ENCODE measurements around the gene RPL32. TPM values are rescaled to one million over a fixed set of nuclear protein-coding genes. Genes with fewer than 3 reads are reported as not detected.

The RPL32 gene
- polyA plus RNA-seq, 1 of the 3 experiments (the other 2 are of a cell fraction): 2,311 TPM

GRCh38 chr3:12828751-12829150, 12.6 kb downstream of the RPL32 start:
- H2AFZ ChIP-seq (ENCODE audit: low read depth): no peak overlapping the region
- no peak for DNase-seq
- 94% methylated on average over 4 of the region's 4 CpGs for WGBS (ENCODE audit: low lambda C conversion rate)
- no peaks in the 10 kb centered on the region for H3K9me2 ChIP-seq
- H3K36me3 ChIP-seq (replicated peaks in 1 of 2; ENCODE audit: control insufficient read depth in 1 of 2, insufficient read depth in 2 of 2, low read length in 1 of 2): peaks cover 14 to 33% of the 10 kb centered on the region in 2 experiments
- 0 out of 2 replicates have a peak, but pooled peaks cover 2% of the 10 kb centered on the region for H4K20me1 ChIP-seq (ENCODE audit: insufficient read depth)
- no peaks in the 10 kb centered on the region for H3K9me3 ChIP-seq
- H3K27me3 ChIP-seq (ENCODE audit: insufficient read depth): no peaks in the 10 kb centered on the region
- H3K9ac ChIP-seq: no peak overlapping the region
- H3F3A ChIP-seq (replicated peaks; ENCODE audit: insufficient read depth): peaks cover 24% of the 10 kb centered on the region
- H3K4me1 ChIP-seq (ENCODE audit: control insufficient read depth in 1 of 2, insufficient read depth in 2 of 2, low read depth in 1 of 2, low read length in 1 of 2): no peaks in the 10 kb centered on the region
- no peaks in the 10 kb centered on the region for H3K79me2 ChIP-seq (ENCODE audit: insufficient read depth)
- TF ChIP-seq JUND (IDR thresholded peaks at IDR 0.05): no peak
- no peak for TF ChIP-seq REST (IDR thresholded peaks at IDR 0.05; ENCODE audit: low read depth, low read length)
- no peak overlapping the region for H3K4me2 ChIP-seq
- CTCF ChIA-PET: no interaction called here
- POLR2A ChIA-PET: no interaction called here
- no peak overlapping the region for H3K27ac ChIP-seq (ENCODE audit: low read depth in 2 of 2, low read length in 1 of 2)
- H3K4me3 ChIP-seq (ENCODE audit: low read depth in 2 of 2, low read length in 1 of 2): no peak overlapping the region

GRCh38 chr3:12825156-12825555, 16.2 kb downstream of the RPL32 start:
- DNase-seq: no peak
- H3K79me2 ChIP-seq (ENCODE audit: insufficient read depth): no peaks in the 10 kb centered on the region
- H4K20me1 ChIP-seq (ENCODE audit: insufficient read depth): no peaks in the 10 kb centered on the region
- 81% methylated on average over 8 of the region's 8 CpGs for WGBS (ENCODE audit: low lambda C conversion rate)
- no peak overlapping the region for H3K4me2 ChIP-seq
- CTCF ChIA-PET: interaction anchor here (1.6 kb wide), 1 partner anchor 28 kb away, joined by 3 read pairs; no protein-coding TSS in a partner anchor
- POLR2A ChIA-PET: no interaction called here
- no peaks in the 10 kb centered on the region for H3K27me3 ChIP-seq (ENCODE audit: insufficient read depth)
- no peaks in the 10 kb centered on the region for H3K9me3 ChIP-seq
- H2AFZ ChIP-seq (ENCODE audit: low read depth): no peak overlapping the region
- no peak for TF ChIP-seq CHD2 (IDR thresholded peaks at IDR 0.05; ENCODE audit: low read length, partially characterized antibody)
- TF ChIP-seq NRF1 (IDR thresholded peaks at IDR 0.05; ENCODE audit: low read depth, low read length): no peak
- TF ChIP-seq RFX5 (IDR thresholded peaks at IDR 0.05; ENCODE audit: low read length): no peak
- TF ChIP-seq USF2 (IDR thresholded peaks at IDR 0.05; ENCODE audit: borderline replicate concordance, low read depth, low read length): no peak
- TF ChIP-seq EP300 (IDR thresholded peaks at IDR 0.05; ENCODE audit: borderline replicate concordance in 1 of 2, low read depth in 1 of 2, low read length in 1 of 2): no peak
- TF ChIP-seq NFIC (IDR thresholded peaks at IDR 0.05; ENCODE audit: borderline replicate concordance): no peak
- TF ChIP-seq SMC3 (IDR thresholded peaks at IDR 0.05; ENCODE audit: low read depth, low read length): no peak
- TF ChIP-seq ELF1 (IDR thresholded peaks at IDR 0.05): no peak
- TF ChIP-seq RXRA (IDR thresholded peaks at IDR 0.05; ENCODE audit: borderline replicate concordance, low read depth): no peak
- no peaks in the 10 kb centered on the region for H3K4me1 ChIP-seq (ENCODE audit: control insufficient read depth in 1 of 2, insufficient read depth in 2 of 2, low read depth in 1 of 2, low read length in 1 of 2)
- H3K9ac ChIP-seq: no peak overlapping the region
- H3F3A ChIP-seq (replicated peaks; ENCODE audit: insufficient read depth): peaks cover 5% of the 10 kb centered on the region
- no peak overlapping the region for H3K4me3 ChIP-seq (ENCODE audit: low read depth in 2 of 2, low read length in 1 of 2)
- H3K9me2 ChIP-seq: no peaks in the 10 kb centered on the region
- H3K36me3 ChIP-seq (replicated peaks in 1 of 2; ENCODE audit: control insufficient read depth in 1 of 2, insufficient read depth in 2 of 2, low read length in 1 of 2): peaks cover 0 to 4% of the 10 kb centered on the region in 2 experiments
- H3K27ac ChIP-seq (ENCODE audit: low read depth in 2 of 2, low read length in 1 of 2): no peak overlapping the region

Data from SK-N-SH (cell line).